Breast epithelium (tissue), 4 donors: Measurements from ENCODE around the gene SHLD1. TPM values are rescaled to one million over a fixed set of nuclear protein-coding genes. Genes with fewer than 3 reads are reported as not detected.
A peak's percentile ranks its signal among the peaks of the same experiment; 100 is the strongest.
"Not testable (repeated sequence)": the region's sequence is repeated elsewhere in the genome, so short reads cannot be mapped to it uniquely, and the experiment has no call there.

Source experiments
- DNase-seq, 2 donors: peaks; one replicate each; pipeline ENCODE4 v3.0.0-alpha.2; 2019; ENCODE audit warnings: low spot score in 2 of 2
- H3K27ac ChIP-seq, 2 donors: fragments of 200-600 bp; sonication (generic) in 1 of 2; one replicate each; pipeline ENCODE4 v1.5.1; 2016 to 2019; ENCODE audit warnings: mild to moderate bottlenecking in 1 of 2
- H3K27me3 ChIP-seq, 2 donors: fragments of 200-600 bp; sonication (generic) in 1 of 2; one replicate each; pipeline versions ENCODE4 v1.5.1 to v1.6.0; 2017 to 2019; ENCODE audit warnings: control low read depth in 1 of 2, mild to moderate bottlenecking in 1 of 2
- H3K36me3 ChIP-seq: fragments of 200-600 bp; one replicate; pipeline ENCODE4 v1.5.1; 2019
- H3K4me1 ChIP-seq, 2 donors: fragments of 200-600 bp; sonication (generic); one replicate each; pipeline ENCODE4 v1.5.1; 2016 to 2019; ENCODE audit warnings: control low read depth in 1 of 2
- H3K4me3 ChIP-seq, 3 donors: fragments of 200-600 bp; sonication (generic); 1 replicate in 2 of 3; 2 replicates in 1 of 3; pipeline ENCODE4 v1.5.1; 2016 to 2019; ENCODE audit warnings: mild to moderate bottlenecking in 3 of 3, moderate library complexity in 2 of 3
- H3K9me3 ChIP-seq, 2 donors: fragments of 200-600 bp; sonication (generic) in 1 of 2; one replicate each; pipeline ENCODE4 v1.5.1; 2016 to 2019; ENCODE audit warnings: control low read depth in 1 of 2
- POLR2A ChIP-seq: fragments of 450-650 bp; IDR thresholded peaks from one replicate; pipeline ENCODE4 v1.6.1; 2016; ENCODE audit warnings: antibody characterized with exemption, mild to moderate bottlenecking, moderate library complexity
- POLR2AphosphoS5 ChIP-seq, 3 donors: sonication (generic); formaldehyde crosslinking; IDR thresholded peaks; one replicate each; pipeline ENCODE4 v1.6.1; 2017; ENCODE audit warnings: antibody characterized with exemption in 3 of 3
- intact Hi-C: fragments of 100-400 bp; cut with DNase I; formaldehyde crosslinking; loops from one replicate; pipeline ENCODE4 v1.15.1; 2023; ENCODE audit warnings: low total_unique reads
- total RNA-seq, 3 donors: library from RNA; depleted of rRNA; stranded (reverse); fragments of >200 nt; gene quantifications; one replicate each; pipeline ENCODE4 v1.1.0, GENCODE V29; 2016
- TF ChIP-seq, protein P1 (sequence below), 3 donors: fragments of 450-650 bp; IDR thresholded peaks; one replicate each; pipeline ENCODE4 v1.5.1; 2016 to 2017; ENCODE audit warnings: antibody characterized with exemption in 3 of 3, mild to moderate bottlenecking in 3 of 3, moderate library complexity in 3 of 3

Gene SHLD1
- total RNA-seq, 3 donors from 2014 or later = 2.7 to 7.3 (median 6.6) TPM

DNA sequence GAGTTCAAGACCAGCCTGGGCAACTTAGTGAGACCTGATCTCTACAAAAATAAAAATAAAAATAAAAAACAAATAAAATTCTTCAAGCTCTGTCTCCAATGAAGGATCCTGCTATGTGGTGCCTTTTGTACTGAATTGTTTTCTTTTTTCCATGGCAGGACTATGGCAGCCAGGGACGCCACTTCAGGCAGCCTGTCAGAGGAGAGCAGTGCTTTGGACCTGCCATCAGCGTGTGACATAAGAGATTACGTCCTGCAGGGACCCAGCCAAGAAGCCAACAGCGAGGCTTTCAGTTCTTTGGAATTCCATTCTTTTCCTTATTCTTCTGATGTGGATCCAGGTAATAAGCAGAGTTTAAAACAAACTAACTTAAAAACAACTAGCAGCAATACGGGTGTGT, 22.5 kb downstream of the SHLD1 start:
- Histone ChIP-seq H3K4me3 (peak overlapping the region in 2 of 3 donors; percentile 11 to 16), H3K4me1 (no peaks in the 10 kb centered on the region), H3K27ac (peak overlapping the region; percentile 68), H3K36me3 (no peaks in the 10 kb centered on the region), H3K27me3 (no peaks in the 10 kb centered on the region), H3K9me3 (no peaks in the 10 kb centered on the region)
- intact Hi-C loops = no loop called here
- DNase-seq = no peak
- TF ChIP-seq, protein P1, sequence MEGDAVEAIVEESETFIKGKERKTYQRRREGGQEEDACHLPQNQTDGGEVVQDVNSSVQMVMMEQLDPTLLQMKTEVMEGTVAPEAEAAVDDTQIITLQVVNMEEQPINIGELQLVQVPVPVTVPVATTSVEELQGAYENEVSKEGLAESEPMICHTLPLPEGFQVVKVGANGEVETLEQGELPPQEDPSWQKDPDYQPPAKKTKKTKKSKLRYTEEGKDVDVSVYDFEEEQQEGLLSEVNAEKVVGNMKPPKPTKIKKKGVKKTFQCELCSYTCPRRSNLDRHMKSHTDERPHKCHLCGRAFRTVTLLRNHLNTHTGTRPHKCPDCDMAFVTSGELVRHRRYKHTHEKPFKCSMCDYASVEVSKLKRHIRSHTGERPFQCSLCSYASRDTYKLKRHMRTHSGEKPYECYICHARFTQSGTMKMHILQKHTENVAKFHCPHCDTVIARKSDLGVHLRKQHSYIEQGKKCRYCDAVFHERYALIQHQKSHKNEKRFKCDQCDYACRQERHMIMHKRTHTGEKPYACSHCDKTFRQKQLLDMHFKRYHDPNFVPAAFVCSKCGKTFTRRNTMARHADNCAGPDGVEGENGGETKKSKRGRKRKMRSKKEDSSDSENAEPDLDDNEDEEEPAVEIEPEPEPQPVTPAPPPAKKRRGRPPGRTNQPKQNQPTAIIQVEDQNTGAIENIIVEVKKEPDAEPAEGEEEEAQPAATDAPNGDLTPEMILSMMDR (IDR thresholded peaks at IDR 0.05) = no peak
- TF ChIP-seq POLR2A (no peak), POLR2AphosphoS5 (IDR thresholded peaks at IDR 0.05) (no peak)

DNA sequence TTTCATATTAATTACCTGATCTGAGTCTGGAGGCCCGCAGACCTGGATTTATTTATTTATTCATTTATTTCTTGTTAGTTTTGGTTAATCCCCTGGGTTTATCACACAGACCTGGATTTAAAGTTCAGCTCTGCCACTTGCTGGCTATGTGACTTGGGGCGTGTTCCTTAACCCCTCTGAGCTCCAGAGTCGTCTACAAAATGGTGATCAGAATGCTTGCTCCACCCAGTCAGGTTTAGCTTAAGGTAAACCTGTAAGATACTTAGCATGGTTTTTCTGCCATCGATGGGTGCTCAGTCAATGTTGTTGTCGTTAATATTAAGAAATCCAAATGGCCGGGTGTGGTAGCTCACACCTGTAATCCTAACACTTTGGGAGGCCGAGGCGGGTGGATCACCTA, 23.4 kb downstream of the SHLD1 start:
- TF ChIP-seq POLR2AphosphoS5 (IDR thresholded peaks at IDR 0.05) (no peak), POLR2A (no peak)
- TF ChIP-seq, protein P1 (IDR thresholded peaks at IDR 0.05) = no peak
- H3K27ac ChIP-seq = peak overlapping the region; percentile 26 to 68
- DNase-seq = no peak
- no peaks in the 10 kb centered on the region for H3K27me3 ChIP-seq
- no peaks in the 10 kb centered on the region for H3K4me1 ChIP-seq
- H3K4me3 ChIP-seq = no peak overlapping the region
- H3K9me3 ChIP-seq = no peaks in the 10 kb centered on the region
- no peaks in the 10 kb centered on the region for H3K36me3 ChIP-seq
- intact Hi-C loops = no loop called here

GRCh38 chr20:5776077-5776476, 25.9 kb downstream of the SHLD1 start:
- Histone ChIP-seq H3K36me3 (no peaks in the 10 kb centered on the region), H3K4me1 (no peaks in the 10 kb centered on the region), H3K27me3 (no peaks in the 10 kb centered on the region), H3K27ac (no peak overlapping the region), H3K4me3 (no peak overlapping the region), H3K9me3 (no peaks in the 10 kb centered on the region)
- DNase-seq = no peak
- TF ChIP-seq POLR2AphosphoS5 (IDR thresholded peaks at IDR 0.05) (no peak), POLR2A (no peak)
- TF ChIP-seq, protein P1 (IDR thresholded peaks at IDR 0.05) = no peak
- intact Hi-C loops = no loop called here

- TF ChIP-seq POLR2AphosphoS5 (IDR thresholded peaks at IDR 0.05) (no peak), POLR2A (no peak)
- TF ChIP-seq, protein P1 (IDR thresholded peaks at IDR 0.05) = no peak
- peaks cover 0 to 7% of the 10 kb centered on the region in 2 donors for H3K4me1 ChIP-seq
- intact Hi-C loops = no loop called here
- H3K4me3 ChIP-seq = no peak overlapping the region
- H3K27ac ChIP-seq = no peak overlapping the region
- no peaks in the 10 kb centered on the region for H3K36me3 ChIP-seq
- no peaks in the 10 kb centered on the region for H3K9me3 ChIP-seq
- no peak for DNase-seq
- H3K27me3 ChIP-seq = no peaks in the 10 kb centered on the region
Observed at GRCh38 chr20:5779071-5779900, 29.1 kb downstream of the SHLD1 start.

DNA sequence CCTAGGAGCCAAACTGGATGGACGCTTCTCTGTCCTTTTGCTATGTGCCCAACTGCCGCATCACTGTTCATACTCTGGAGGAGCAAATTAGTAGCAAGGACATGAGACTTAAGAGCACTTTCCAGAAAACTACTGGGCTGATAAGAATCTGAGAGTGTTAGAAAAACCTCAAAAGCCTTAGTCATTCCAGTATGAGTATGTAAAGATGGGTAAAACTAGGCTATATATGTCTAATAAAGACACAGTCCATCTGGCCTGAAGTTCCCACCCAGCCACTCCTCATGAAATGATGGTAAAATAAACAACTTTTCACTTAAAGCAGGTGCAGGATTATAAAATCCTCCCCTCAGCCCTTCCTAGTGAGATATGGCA, 30.6 kb downstream of the SHLD1 start:
- no peaks in the 10 kb centered on the region for H3K27me3 ChIP-seq
- DNase-seq = no peak
- intact Hi-C loops = loop anchor here (1.0 kb wide), 1 partner anchor 30 kb away; no protein-coding TSS in a partner anchor
- H3K27ac ChIP-seq = no peak overlapping the region
- no peaks in the 10 kb centered on the region for H3K36me3 ChIP-seq
- no peaks in the 10 kb centered on the region for H3K9me3 ChIP-seq
- no peak for TF ChIP-seq POLR2AphosphoS5 (IDR thresholded peaks at IDR 0.05)
- TF ChIP-seq POLR2A = no peak
- TF ChIP-seq, protein P1 (IDR thresholded peaks at IDR 0.05) = no peak
- peaks cover 0 to 7% of the 10 kb centered on the region in 2 donors for H3K4me1 ChIP-seq
- no peak overlapping the region for H3K4me3 ChIP-seq

- intact Hi-C loops, DNase-seq, H3K36me3 ChIP-seq, H3K27me3 ChIP-seq, H3K9me3 ChIP-seq, H3K4me1 ChIP-seq, H3K4me3 ChIP-seq: not testable (repeated sequence)
- peak overlapping the region in 1 of 2 donors; percentile 33 for H3K27ac ChIP-seq
Observed at GRCh38 chr20:5781367-5781766, 31.2 kb downstream of the SHLD1 start.
